PFSK-1 (cell line): ENCODE results near the gene ZNF267.

Experiments used
- FOXP2 ChIP-seq: optimal IDR thresholded peaks from 2 replicates; pipeline ENCODE3; 2011; ENCODE audit warnings: borderline replicate concordance, control low read depth, inconsistent platforms; ENCODE audit not compliant: insufficient read depth; ENCODE audit errors: extremely low read length, extremely low read depth
- POLR2AphosphoS5 ChIP-seq: IDR thresholded peaks from 2 replicates; pipeline ENCODE4 v1.6.1; 2012; ENCODE audit warnings: low read depth, mild to moderate bottlenecking, control low read depth, low read length, moderate library complexity
- REST ChIP-seq, 2 experiments: IDR thresholded peaks; 2 replicates each; pipeline versions ENCODE4 v1.6.1 to v1.8.0; 2011 to 2012; ENCODE audit warnings: low read depth in 2 of 2, low read length in 2 of 2, control low read depth in 1 of 2, inconsistent platforms in 1 of 2, mild to moderate bottlenecking in 1 of 2, moderate library complexity in 1 of 2; ENCODE audit not compliant: insufficient read depth in 1 of 2
- SIN3A ChIP-seq: IDR thresholded peaks from 2 replicates; pipeline ENCODE4 v1.6.1; 2012; ENCODE audit warnings: mild to moderate bottlenecking, low read length, moderate library complexity, borderline replicate concordance; ENCODE audit not compliant: insufficient read depth
- TAF1 ChIP-seq: IDR thresholded peaks from 2 replicates; pipeline ENCODE4 v1.6.1; 2012; ENCODE audit warnings: low read length, control low read depth, borderline replicate concordance; ENCODE audit not compliant: insufficient read depth

Gene ZNF267

GRCh38 chr16:31880322-31880979 is 6.8 kb downstream of the ZNF267 start:
- TF ChIP-seq REST (IDR thresholded peaks at IDR 0.05; ENCODE audit: insufficient read depth in 1 of 2, low read depth in 2 of 2, low read length in 2 of 2) = no peak
- no peak for TF ChIP-seq POLR2AphosphoS5
- no peak for TF ChIP-seq FOXP2
- TF ChIP-seq SIN3A = no peak
- no peak for TF ChIP-seq TAF1

GRCh38 chr16:31886227-31886626 is 12.6 kb downstream of the ZNF267 start:
- no peak for TF ChIP-seq TAF1
- TF ChIP-seq POLR2AphosphoS5 = no peak
- no peak for TF ChIP-seq SIN3A
- no peak for TF ChIP-seq REST (IDR thresholded peaks at IDR 0.05; ENCODE audit: insufficient read depth in 1 of 2, low read depth in 2 of 2, low read length in 2 of 2)
- TF ChIP-seq FOXP2 = no peak

GRCh38 chr16:31888735-31889134 is 15.1 kb downstream of the ZNF267 start:
- TF ChIP-seq REST (IDR thresholded peaks at IDR 0.05; ENCODE audit: insufficient read depth in 1 of 2, low read depth in 2 of 2, low read length in 2 of 2) (no peak), TAF1 (no peak), POLR2AphosphoS5 (no peak), SIN3A (no peak), FOXP2 (no peak)

- TF ChIP-seq TAF1 = no peak
- no peak for TF ChIP-seq POLR2AphosphoS5
- no peak for TF ChIP-seq SIN3A
- TF ChIP-seq REST (IDR thresholded peaks at IDR 0.05; ENCODE audit: insufficient read depth in 1 of 2, low read depth in 2 of 2, low read length in 2 of 2) = no peak
- no peak for TF ChIP-seq FOXP2
Measured at GRCh38 chr16:31893824-31894223, 20.2 kb downstream of the ZNF267 start.
